Vagina (tissue), 2 donors: ENCODE results near the gene TADA2B. TPM values are rescaled to one million over a fixed set of nuclear protein-coding genes. Genes with fewer than 3 reads are reported as not detected.

Source experiments
- DNase-seq, 2 donors: peaks; one replicate each; pipeline ENCODE4 v3.0.0-alpha.2; 2017; ENCODE audit errors: extremely low spot score in 2 of 2
- H3K27ac ChIP-seq: fragments of 200-600 bp; sonication (generic); one replicate; pipeline ENCODE4 v1.5.1; 2019
- H3K27me3 ChIP-seq: fragments of 200-600 bp; sonication (generic); one replicate; pipeline ENCODE4 v1.5.1; 2019
- H3K36me3 ChIP-seq, 2 donors: fragments of 200-600 bp; sonication (generic); one replicate each; pipeline ENCODE4 v1.5.1; 2017 to 2019
- H3K4me1 ChIP-seq: fragments of 200-600 bp; sonication (generic); one replicate; pipeline ENCODE4 v1.5.1; 2019
- H3K4me3 ChIP-seq, 2 donors: fragments of 200-600 bp; sonication (generic); 1 replicate in 1 of 2; 2 replicates in 1 of 2; pipeline ENCODE4 v1.5.1; 2016 to 2019
- H3K9me3 ChIP-seq: fragments of 200-600 bp; sonication (generic); one replicate; pipeline ENCODE4 v1.5.1; 2019
- POLR2A ChIP-seq, 2 donors: fragments of 450-650 bp; IDR thresholded peaks; one replicate each; pipeline ENCODE4 v1.6.1; 2017; ENCODE audit warnings: antibody characterized with exemption in 2 of 2, mild to moderate bottlenecking in 2 of 2, moderate library complexity in 2 of 2
- POLR2AphosphoS5 ChIP-seq, 2 donors: sonication (generic); formaldehyde crosslinking; IDR thresholded peaks; one replicate each; pipeline ENCODE4 v1.9.0; 2017; ENCODE audit warnings: antibody characterized with exemption in 2 of 2, mild to moderate bottlenecking in 2 of 2, low read depth in 1 of 2; ENCODE audit not compliant: insufficient read depth in 1 of 2
- intact Hi-C: fragments of 100-400 bp; cut with DNase I; formaldehyde crosslinking; loops from one replicate; pipeline ENCODE4 v1.15.1; 2023
- total RNA-seq: library from RNA; depleted of rRNA; stranded (reverse); fragments of >200 nt; gene quantifications from one replicate; pipeline ENCODE4 v1.2.3, GENCODE V29; 2016
- TF ChIP-seq, protein P1 (sequence below), 3 experiments: fragments of 450-650 bp in 2 of 3; fragments of 200-600 bp in 1 of 3; sonication (generic) in 1 of 3; IDR thresholded peaks; one replicate each; pipeline ENCODE4 v1.5.1; 2017 to 2019; ENCODE audit warnings: antibody characterized with exemption in 3 of 3, mild to moderate bottlenecking in 2 of 3, moderate library complexity in 2 of 3

Gene TADA2B, protein sequence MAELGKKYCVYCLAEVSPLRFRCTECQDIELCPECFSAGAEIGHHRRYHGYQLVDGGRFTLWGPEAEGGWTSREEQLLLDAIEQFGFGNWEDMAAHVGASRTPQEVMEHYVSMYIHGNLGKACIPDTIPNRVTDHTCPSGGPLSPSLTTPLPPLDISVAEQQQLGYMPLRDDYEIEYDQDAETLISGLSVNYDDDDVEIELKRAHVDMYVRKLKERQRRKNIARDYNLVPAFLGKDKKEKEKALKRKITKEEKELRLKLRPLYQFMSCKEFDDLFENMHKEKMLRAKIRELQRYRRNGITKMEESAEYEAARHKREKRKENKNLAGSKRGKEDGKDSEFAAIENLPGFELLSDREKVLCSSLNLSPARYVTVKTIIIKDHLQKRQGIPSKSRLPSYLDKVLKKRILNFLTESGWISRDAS
- 12.0 TPM for total RNA-seq

DNA sequence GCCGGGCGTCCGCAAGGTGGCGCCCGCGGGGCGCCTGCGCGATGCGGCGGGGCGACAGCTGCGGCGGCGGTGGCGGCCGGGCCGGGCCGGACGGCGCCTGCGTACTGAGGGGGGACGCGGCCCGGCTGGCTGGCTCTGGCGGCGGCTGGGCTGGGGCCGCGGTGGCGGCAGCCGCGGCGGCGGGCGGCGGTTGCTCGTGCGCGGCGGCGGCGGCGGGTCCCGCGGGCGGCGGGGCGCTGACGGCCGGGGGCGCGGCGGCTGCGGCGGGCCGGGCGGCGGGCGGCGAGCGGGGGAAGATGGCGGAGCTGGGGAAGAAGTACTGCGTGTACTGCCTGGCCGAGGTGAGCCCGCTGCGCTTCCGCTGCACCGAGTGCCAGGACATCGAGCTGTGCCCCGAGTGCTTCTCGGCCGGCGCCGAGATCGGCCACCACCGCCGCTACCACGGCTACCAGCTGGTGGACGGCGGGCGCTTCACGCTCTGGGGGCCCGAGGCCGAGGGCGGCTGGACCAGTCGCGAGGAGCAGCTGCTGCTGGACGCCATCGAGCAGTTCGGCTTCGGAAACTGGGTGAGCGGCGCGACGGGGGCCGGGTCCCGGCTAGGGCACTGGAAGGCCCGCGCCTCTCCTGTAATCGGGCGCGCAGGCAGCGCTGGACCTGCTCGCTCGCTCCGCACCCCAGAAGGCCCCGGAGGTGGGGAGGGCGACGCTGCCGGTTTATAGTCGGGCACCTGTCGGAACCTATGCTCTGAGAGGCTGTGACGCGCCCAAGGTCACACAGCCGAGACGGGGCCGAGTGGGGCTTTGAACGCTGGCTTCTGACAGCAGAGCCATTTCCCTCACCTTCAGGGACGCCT is at the start of gene TADA2B:
Gene TADA2B, plus strand, starts transcription at position 89 of the 853 bp plus-strand sequence. Its CDS starts 208 bp downstream, at position 297.
- Histone ChIP-seq H3K9me3 (no peaks in the 10 kb centered on the region), H3K27me3 (no peaks in the 10 kb centered on the region), H3K27ac (peak within 1 kb of the TSS; percentile 82), H3K4me1 (peaks cover 57% of the 10 kb centered on the region), H3K4me3 (peak within 1 kb of the TSS; percentile 82 to 100), H3K36me3 (no peaks in the 10 kb centered on the region)
- no peak for TF ChIP-seq POLR2A (IDR thresholded peaks at IDR 0.05)
- TF ChIP-seq, protein P1, sequence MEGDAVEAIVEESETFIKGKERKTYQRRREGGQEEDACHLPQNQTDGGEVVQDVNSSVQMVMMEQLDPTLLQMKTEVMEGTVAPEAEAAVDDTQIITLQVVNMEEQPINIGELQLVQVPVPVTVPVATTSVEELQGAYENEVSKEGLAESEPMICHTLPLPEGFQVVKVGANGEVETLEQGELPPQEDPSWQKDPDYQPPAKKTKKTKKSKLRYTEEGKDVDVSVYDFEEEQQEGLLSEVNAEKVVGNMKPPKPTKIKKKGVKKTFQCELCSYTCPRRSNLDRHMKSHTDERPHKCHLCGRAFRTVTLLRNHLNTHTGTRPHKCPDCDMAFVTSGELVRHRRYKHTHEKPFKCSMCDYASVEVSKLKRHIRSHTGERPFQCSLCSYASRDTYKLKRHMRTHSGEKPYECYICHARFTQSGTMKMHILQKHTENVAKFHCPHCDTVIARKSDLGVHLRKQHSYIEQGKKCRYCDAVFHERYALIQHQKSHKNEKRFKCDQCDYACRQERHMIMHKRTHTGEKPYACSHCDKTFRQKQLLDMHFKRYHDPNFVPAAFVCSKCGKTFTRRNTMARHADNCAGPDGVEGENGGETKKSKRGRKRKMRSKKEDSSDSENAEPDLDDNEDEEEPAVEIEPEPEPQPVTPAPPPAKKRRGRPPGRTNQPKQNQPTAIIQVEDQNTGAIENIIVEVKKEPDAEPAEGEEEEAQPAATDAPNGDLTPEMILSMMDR (IDR thresholded peaks at IDR 0.05), result no peak
- TF ChIP-seq POLR2AphosphoS5 (IDR thresholded peaks at IDR 0.05; ENCODE audit: insufficient read depth in 1 of 2, low read depth in 1 of 2), result peak in 1 of 2 donors; percentile 47
- DNase-seq, result no peak
- intact Hi-C loops, result loop anchor here (2.0 kb wide), 1 partner anchor 25 kb away; the partner anchor contains the start of gene GRPEL1

DNA sequence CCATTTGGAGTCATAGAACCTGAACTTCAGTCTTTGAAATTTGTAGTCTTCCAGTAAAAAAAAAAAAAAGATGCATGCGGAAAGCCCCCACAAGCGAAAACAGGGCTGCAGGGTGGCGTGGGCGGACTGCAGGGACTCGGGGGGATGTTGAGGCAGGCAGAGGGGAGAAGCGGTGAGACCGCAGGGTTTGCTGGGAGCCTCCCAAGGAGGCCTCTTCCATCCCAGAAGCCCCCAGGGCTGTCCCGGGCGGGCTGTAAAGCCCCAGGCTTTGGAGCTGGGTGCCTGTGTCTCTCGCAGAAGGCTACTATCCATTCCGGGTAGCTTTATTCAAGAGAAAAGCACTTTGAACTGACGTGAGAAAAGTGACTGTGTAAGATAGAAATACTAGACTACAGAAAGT is 46.7 kb upstream of the TADA2B start:
- Histone ChIP-seq H3K27ac (no peak overlapping the region), H3K36me3 (peaks cover 0 to 61% of the 10 kb centered on the region in 2 donors), H3K9me3 (no peaks in the 10 kb centered on the region), H3K27me3 (no peaks in the 10 kb centered on the region), H3K4me1 (peaks cover 29% of the 10 kb centered on the region), H3K4me3 (no peak overlapping the region)
- no peak for DNase-seq
- TF ChIP-seq, protein P1 (IDR thresholded peaks at IDR 0.05), result no peak
- TF ChIP-seq POLR2A (IDR thresholded peaks at IDR 0.05) (no peak), POLR2AphosphoS5 (IDR thresholded peaks at IDR 0.05; ENCODE audit: insufficient read depth in 1 of 2, low read depth in 1 of 2) (no peak)
- intact Hi-C loops, result loop anchor here (10.0 kb wide), 1 partner anchor 82 kb away; no protein-coding TSS in a partner anchor

DNA sequence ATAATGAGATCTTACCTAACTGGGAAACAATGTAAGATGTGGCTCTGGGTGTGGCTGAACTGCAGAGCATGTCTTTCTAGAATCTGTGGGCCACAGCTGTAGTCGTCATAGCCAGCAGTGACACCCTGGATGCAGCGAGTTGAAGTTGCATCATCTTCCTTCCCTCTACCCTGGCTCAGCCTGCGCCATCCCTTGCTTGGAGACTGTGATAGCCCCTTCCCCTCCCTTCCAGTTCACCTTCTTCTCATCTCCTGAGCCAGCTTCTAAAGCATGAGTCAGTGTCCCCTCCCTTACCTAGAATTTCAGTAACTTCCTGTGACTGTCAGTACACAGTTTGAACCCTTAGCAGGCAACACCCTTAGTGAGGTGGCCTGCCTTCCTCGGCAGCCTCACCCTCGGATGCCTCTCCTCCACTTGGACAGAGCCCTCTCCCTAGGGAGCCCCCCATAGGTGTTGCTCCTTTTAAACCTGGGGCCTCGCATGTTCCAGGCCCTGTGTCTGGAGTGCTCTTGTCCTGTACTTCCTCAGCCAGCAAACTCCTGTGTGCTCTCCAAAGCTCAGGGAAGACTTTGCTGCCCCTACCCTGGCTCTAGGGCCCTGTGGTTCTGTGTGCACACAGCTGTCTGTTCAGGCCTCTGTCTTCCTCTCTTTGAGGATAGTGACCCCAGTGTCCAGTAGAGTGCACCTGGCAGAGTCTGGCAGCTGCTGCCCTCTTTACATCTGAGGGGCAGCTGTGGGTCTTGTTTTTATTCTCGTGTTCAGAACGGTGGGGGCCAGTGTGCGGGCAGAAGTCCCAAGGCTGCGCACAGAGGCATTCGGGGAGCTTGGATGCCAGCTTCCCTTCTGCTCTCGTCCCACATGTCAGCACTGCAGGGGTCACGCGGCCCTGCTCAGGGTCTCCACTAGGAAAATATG is 43.7 kb upstream of the TADA2B start:
- Histone ChIP-seq H3K27me3 (no peaks in the 10 kb centered on the region), H3K9me3 (no peaks in the 10 kb centered on the region), H3K36me3 (peaks cover 0 to 72% of the 10 kb centered on the region in 2 donors), H3K4me3 (no peak overlapping the region), H3K27ac (peak overlapping the region; percentile 60), H3K4me1 (peaks cover 35% of the 10 kb centered on the region)
- DNase-seq, result no peak
- peak in 1 of 2 donors; percentile 45 for TF ChIP-seq POLR2AphosphoS5 (IDR thresholded peaks at IDR 0.05; ENCODE audit: insufficient read depth in 1 of 2, low read depth in 1 of 2)
- no peak for TF ChIP-seq POLR2A (IDR thresholded peaks at IDR 0.05)
- intact Hi-C loops, result loop anchor here (10.0 kb wide), 1 partner anchor 85 kb away; no protein-coding TSS in a partner anchor

DNA sequence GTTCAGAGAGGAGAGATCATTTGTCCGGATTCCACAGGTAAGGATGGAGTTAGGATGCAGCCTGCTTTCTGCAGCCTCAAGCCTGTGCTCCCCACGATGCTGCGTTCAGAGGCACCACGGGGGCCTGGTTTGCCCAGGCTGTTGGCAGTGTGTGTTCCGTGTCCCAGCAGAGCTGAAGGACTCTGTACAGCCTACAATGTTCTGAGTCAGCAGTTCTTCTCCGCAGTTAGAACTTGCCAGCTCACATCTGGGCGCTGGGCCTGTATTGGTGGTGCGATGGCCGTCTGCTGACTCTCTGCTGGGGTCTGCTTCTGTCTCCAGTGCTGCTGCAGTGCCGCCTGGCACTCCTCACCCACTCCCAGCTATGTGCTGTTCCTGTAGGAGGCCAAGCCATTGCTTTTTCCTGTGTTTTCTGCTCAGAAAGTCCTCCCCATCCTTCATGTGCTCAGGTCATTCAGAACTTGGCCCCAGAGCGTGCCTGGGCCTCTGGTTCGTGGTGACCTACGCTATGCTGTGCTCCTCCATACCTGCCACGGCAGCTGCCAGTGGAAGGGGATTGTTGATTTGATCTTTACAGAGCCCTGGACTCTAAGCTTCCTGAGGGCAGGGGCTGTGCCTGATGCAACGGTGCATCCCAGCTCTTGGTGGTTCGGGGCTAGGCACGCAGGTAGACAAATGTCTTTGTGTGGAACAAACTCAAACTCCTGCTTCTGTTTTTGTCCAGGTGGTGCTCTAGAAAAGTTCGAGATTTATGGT is 42.6 kb upstream of the TADA2B start:
- peaks cover 0 to 62% of the 10 kb centered on the region in 2 donors for H3K36me3 ChIP-seq
- H3K4me1 ChIP-seq, result peaks cover 38% of the 10 kb centered on the region
- DNase-seq, result no peak
- no peaks in the 10 kb centered on the region for H3K9me3 ChIP-seq
- intact Hi-C loops, result no loop called here
- no peaks in the 10 kb centered on the region for H3K27me3 ChIP-seq
- no peak overlapping the region for H3K4me3 ChIP-seq
- TF ChIP-seq POLR2A (IDR thresholded peaks at IDR 0.05) (no peak), POLR2AphosphoS5 (IDR thresholded peaks at IDR 0.05; ENCODE audit: insufficient read depth in 1 of 2, low read depth in 1 of 2) (no peak)
- TF ChIP-seq, protein P1 (IDR thresholded peaks at IDR 0.05), result no peak
- no peak overlapping the region for H3K27ac ChIP-seq
